HG02885 (cell line): ENCODE data around the gene LRG1.

Experiments used
- ATAC-seq: cut with Tn5 transposase; IDR thresholded peaks from one replicate; pipeline ENCODE4 v1.9.1; 2021; ENCODE audit warnings: mild to moderate bottlenecking; ENCODE audit not compliant: unreplicated experiment, poor library complexity

LRG1 gene

DNA sequence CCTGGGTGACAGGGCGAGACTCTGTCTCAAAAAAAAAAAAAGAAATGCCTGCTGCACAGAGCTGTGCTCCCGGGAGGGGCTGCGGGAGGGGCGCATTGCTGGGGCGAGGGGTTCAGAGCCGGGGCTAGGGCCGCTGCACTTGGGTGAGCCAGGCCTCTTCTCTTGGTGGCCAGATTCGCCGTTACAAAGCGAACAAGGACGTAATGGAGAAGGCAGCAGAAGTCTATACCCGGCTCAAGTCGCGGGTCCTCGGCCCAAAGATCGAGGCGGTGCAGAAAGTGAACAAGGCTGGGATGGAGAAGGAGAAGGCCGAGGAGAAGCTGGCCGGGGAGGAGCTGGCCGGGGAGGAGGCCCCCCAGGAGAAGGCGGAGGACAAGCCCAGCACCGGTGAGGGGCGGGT is 40.5 kb downstream of the LRG1 start:
- ATAC-seq, result no peak

DNA sequence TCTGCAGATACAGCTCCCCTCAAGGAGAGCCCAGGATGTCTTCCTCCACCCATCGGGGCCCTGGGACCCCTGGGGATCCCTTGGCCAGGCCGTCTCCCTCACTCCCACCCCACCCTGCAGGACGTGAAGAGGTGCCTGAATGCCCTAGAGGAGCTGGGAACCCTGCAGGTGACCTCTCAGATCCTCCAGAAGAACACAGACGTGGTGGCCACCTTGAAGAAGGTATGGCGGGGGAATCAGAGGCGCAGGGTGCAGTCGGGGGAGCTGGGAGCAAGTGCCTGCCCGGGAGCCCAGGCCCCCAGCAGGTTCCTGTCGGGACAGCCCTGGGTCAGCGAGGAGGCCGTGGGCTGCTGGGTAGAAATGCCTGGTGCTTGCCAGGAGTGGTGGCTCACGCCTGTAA is 41.1 kb downstream of the LRG1 start:
- no peak for ATAC-seq

DNA sequence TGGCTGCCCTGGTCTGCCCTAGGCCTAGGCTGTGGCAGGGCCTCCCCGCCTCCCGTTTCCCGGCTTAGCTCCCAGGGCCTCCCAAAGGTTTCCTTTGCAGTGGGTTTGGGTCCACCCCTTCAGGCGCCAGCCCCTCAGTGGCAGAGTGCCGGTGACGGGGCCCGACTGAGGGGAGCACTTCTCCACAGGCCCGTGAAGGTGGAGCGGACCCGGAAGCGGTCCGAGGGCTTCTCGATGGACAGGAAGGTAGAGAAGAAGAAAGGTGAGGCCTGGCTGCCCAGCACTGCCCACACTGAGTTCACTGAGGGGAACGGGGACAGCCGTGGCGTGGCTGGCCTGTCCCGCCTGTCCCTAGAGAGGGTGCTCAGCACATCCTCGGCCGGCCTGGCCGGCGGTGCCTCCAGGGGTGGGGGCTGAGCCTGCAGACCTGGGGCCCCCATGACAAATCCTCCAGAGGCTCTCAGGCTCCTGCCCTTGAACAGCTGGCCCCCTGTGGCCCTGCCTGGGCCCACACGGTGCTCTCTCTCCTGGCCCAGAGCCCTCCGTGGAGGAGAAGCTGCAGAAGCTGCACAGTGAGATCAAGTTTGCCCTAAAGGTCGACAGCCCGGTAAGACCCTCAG is 42.0 kb downstream of the LRG1 start:
- ATAC-seq, result no peak

DNA sequence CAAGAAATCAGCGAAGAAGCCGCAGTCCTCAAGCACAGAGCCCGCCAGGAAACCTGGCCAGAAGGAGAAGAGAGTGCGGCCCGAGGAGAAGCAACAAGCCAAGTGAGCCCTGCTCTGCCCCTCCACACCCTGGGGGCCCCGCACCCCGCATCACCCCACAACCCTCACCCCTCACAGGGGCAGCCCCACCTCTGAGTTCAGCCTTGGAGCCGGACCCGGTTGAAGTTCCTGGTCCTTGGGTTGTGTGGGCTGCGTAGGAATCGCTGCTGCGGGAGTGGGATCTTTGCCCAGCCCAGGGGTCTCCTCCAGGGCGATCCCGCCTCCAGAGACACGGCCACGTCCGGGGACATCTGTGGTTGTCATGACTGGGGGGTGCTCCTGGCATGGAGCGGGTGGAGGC is 43.5 kb downstream of the LRG1 start:
- ATAC-seq, result no peak

DNA sequence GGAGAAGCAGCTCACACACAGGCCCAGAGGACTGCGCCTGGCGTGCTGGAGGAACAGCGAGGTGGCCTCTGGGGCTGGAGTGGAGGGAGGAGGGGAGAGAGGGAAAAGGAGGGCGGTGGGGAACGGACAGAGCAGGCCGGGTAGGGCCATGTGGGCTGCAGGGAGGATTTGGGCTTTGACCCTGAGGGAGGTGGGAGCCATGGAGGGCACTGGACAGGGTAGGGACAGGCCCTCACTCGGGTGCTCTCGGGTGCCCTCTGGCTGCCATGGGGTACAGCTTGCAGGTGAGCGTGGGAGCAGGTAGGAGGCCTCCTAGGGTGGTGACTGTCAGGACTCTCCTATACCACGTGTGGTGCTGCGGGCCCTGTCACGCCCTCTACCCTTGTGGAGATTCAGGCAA is 44.4 kb downstream of the LRG1 start:
- ATAC-seq, result no peak

DNA sequence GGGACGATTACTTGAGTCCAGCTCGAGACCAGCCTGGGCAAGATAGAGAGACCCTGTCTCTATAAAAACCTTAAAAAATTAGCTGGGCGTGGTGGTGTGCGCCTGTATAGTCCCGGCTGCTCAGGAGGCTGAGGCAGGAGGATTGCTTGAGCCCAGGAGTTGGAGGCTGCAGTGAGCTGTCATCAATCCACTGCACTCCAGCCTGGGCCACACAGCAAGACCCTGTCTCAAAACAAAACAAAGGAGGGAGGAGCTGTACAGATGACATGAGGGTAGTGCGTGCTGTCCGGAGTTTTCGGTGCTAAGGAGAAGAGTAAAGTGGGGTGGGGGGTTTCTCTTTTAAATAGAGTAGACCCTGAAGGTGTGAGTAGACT is 45.2 kb downstream of the LRG1 start:
- ATAC-seq, result no peak

DNA sequence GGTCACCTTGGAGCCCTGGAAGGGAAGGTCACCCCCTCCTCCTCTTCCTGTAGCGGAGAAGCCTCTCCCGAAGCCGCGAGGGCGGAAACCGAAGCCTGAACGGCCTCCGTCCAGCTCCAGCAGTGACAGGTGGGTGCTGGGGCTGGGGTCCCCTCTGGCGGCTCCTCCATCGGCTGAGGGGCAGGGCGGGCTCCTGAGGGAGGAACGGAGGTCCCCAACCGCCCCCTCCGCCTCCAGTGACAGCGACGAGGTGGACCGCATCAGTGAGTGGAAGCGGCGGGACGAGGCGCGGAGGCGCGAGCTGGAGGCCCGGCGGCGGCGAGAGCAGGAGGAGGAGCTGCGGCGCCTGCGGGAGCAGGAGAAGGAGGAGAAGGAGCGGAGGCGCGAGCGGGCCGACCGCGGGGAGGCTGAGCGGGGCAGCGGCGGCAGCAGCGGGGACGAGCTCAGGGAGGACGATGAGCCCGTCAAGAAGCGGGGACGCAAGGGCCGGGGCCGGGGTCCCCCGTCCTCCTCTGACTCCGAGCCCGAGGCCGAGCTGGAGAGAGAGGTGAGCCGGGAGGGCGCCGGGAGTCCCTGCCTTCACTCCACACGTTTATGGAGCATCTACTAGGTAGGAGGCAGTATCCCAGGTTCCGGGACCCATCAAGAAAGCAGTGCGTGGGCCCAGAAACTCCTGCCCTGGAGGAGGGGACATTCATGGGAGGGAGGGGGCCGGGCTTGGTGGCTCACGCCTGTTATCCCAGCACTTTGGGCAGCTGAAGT is 45.7 kb downstream of the LRG1 start:
- no peak for ATAC-seq

DNA sequence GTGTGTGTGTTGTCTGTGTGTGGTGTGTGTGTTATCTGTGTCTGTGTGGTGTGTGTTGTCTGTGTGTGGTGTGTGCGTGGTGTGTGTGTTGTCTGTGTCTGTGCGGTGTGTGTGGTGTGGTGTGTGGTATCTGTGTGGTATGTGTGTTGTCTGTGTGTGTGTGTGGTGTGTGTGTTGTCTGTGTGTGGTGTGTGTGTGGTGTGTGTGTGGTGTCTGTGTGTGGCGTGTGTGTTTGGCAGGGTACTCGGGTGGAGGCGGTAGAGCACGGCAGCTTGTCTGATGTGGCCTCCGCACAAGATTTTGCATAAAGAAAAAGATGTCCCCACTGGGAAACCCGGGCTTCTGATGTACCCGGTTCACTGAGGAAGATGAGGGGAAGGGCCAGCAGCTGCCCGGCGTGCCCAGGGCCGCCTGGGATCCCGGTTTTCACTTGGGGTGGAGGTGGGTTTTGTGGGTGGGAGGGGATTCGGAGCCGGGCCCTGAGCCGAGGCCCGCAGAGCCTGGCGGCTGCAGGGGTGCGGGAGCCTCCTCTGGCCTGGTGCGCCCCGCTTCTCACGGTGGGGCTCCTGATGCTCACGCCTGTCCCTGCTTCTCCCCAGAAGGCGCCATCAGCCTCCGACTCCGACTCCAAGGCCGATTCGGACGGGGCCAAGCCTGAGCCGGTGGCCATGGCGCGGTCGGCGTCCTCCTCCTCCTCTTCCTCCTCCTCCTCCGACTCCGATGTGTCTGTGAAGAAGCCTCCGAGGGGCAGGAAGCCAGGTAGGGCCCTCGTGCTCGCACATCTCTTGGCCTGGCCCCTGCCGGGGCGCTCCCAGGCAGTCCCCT is 46.5 kb downstream of the LRG1 start:
- no peak for ATAC-seq

DNA sequence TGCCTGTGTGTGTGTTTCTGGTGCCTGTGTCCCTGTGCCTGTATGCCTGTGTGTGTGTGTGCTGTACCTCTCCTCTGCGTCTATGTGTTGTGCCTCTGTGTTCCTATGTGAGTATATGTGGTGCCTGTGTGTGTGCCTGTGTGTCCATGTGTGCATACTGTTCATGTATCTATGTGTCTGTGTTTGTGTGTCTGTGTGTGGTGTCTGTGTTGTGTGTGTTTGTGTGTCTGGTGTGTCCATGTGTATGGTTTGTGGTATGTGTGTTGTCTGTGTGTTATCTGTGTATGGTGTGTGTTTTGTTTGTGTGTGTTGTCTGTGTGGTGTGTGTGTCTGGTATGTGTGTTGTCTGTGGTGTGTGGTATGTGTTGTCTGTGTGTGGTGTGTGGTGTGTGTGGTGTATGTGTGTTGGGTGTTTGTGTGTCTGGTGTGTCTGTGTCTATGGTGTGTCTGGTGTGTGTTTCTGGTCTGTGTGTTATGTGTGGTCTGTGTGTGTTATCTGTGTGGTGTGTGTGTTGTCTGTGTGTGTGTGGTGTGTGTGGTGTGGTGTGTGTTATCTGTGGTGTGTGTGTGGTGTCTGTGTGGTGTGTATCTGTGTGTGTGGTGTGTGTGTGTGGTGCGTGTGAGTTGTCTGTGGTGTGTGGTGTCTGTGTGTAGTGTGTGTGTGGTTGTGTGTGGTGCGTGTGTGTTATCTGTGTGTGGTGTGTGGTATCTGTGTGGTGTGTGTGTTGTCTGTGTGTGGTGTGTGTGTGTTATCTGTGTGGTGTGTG is 47.3 kb downstream of the LRG1 start:
- ATAC-seq, result no peak

DNA sequence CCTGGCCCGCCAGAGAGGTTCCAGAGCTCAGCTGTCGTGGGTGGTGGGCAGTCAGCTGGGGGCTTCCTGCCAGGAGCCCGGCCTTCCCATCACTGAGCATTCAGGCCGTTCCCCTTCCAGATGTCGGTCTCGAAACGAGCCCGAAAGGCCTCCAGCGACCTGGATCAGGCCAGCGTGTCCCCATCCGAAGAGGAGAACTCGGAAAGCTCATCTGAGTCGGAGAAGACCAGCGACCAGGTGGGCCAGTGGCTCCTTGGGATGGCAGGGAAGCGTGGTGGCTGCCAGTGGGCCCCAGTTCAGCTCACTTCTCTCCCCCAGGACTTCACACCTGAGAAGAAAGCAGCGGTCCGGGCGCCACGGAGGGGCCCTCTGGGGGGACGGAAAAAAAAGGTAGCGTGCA is 48.4 kb downstream of the LRG1 start:
- ATAC-seq, result no peak

DNA sequence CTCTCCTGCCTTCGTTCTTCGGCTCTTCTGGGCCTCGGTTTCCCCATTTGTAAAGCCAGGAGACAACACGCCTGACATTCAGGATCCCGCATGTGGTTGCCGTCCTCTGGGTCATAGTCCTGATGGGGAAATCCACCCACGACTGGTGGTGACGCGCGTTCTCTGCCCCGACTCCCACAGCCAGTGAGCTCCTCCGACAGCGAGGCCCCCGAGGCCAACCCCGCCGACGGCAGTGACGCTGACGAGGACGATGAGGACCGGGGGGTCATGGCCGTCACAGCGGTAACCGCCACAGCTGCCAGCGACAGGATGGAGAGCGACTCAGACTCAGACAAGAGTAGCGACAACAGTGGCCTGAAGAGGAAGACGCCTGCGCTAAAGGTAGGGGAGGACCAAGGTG is 51.3 kb downstream of the LRG1 start:
- no peak for ATAC-seq

DNA sequence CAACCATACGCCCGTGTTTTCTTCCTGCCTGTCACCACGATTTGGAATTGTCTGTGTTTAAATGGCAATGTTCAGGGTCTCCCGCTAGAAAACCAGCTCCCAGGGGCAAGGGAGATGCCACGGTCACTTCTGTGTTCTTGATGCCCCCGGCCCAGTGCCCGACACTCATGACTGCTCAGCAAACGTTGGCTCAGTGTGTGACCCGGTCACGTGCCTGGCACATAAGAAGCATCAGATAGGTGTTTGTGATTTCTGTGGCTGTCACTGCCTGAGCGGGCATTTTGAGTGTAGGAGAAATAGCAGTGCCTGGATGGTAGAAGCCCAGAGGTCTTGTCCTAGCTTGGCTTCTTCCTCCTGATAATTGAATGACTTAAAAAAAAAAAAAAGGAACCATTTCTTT is 52.3 kb downstream of the LRG1 start:
- no peak for ATAC-seq
